ENCODE results near the gene ATP5IF1. TPM values are rescaled to one million over a fixed set of nuclear protein-coding genes. Genes with fewer than 3 reads are reported as not detected.

Gene ATP5IF1
- total and polyA plus RNA-seq, 2 of the 4 experiments (the other 2 are of a cell fraction) = 33.7 to 105 TPM

GRCh38 chr1:28241638-28242241 lies 5.8 kb downstream of the ATP5IF1 start:
- intact Hi-C loops (cut with micrococcal nuclease) = no loop called here
- DNase-seq (no peak), ATAC-seq (ENCODE audit: low read depth) (no peak)
- no peak overlapping the region for H2BK20ac ChIP-seq (ENCODE audit: low read depth, low read length)
- H2AK9ac ChIP-seq (replicated peaks; ENCODE audit: low read depth, low read length, poor library complexity) = no peak overlapping the region
- H4K91ac ChIP-seq (ENCODE audit: insufficient read depth, low read depth, low read length) = no peak overlapping the region
- ChIA-PET CTCF (no interaction called here), POLR2A (ENCODE audit: unreplicated experiment) (no interaction called here)
- H2AK5ac ChIP-seq (ENCODE audit: low read depth, low read length) = no peak overlapping the region
- no peak overlapping the region for H3K4me2 ChIP-seq (ENCODE audit: low read depth, low read length)
- no peak overlapping the region for H2BK5ac ChIP-seq (ENCODE audit: low read depth, low read length, poor library complexity, severe bottlenecking)
- WGBS, 2 experiments (ENCODE audit: extremely low coverage in 2 of 2, insufficient read length in 1 of 2) = 92% methylated on average over 2 of the region's 10 CpGs; no CpG with 5 or more reads in 1 of the 2 experiments
- H3K36me3 ChIP-seq (ENCODE audit: control insufficient read depth, insufficient read depth, low read length) = peaks cover 2% of the 10 kb centered on the region
- 0 out of 2 replicates have a peak, but pooled peaks cover 3% of the 10 kb centered on the region for H4K20me1 ChIP-seq (ENCODE audit: insufficient read depth, low read length)
- TF ChIP-seq MXI1 (IDR thresholded peaks at IDR 0.05; ENCODE audit: borderline replicate concordance, low read depth, low read length) (no peak), CHD1 (IDR thresholded peaks at IDR 0.05; ENCODE audit: low read depth, low read length) (no peak), FOS (IDR thresholded peaks at IDR 0.05; ENCODE audit: low read depth, low read length) (no peak), RAD21 (IDR thresholded peaks at IDR 0.05; ENCODE audit: low read length) (no peak), BHLHE40 (IDR thresholded peaks at IDR 0.05; ENCODE audit: low read depth, low read length) (no peak), MAZ (IDR thresholded peaks at IDR 0.05; ENCODE audit: borderline replicate concordance, low read depth, low read length) (no peak), USF2 (IDR thresholded peaks at IDR 0.05; ENCODE audit: low read depth, low read length) (no peak), ELK1 (IDR thresholded peaks at IDR 0.05; ENCODE audit: borderline replicate concordance, low read depth, low read length) (no peak), MAFK (IDR thresholded peaks at IDR 0.05; ENCODE audit: low read depth, low read length) (no peak), RCOR1 (IDR thresholded peaks at IDR 0.05; ENCODE audit: insufficient replicate concordance, low read length) (no peak), CEBPB (IDR thresholded peaks at IDR 0.05; ENCODE audit: low read depth, low read length) (no peak), CTCF (conservative IDR thresholded peaks at IDR 0.05; ENCODE audit: low read depth, low read length) (no peak), SMC3 (IDR thresholded peaks at IDR 0.05; ENCODE audit: low read depth, low read length) (no peak), NFE2L2 (IDR thresholded peaks at IDR 0.05; ENCODE audit: low read depth, low read length) (no peak), RFX5 (IDR thresholded peaks at IDR 0.05; ENCODE audit: low read depth, low read length) (no peak), POLR2A (IDR thresholded peaks at IDR 0.05; ENCODE audit: low read depth, low read length) (no peak)
- dilution Hi-C loops (cut with HindIII; ENCODE audit: low sequenced_read_pairs, unreplicated experiment) = no loop called here
- no peak overlapping the region for H2AFZ ChIP-seq (replicated peaks; ENCODE audit: low read length, poor library complexity)
- H3K23ac ChIP-seq (ENCODE audit: low read depth, low read length) = no peak overlapping the region
- no peak overlapping the region for H3K4me3 ChIP-seq (ENCODE audit: insufficient read depth, low read depth, low read length)
- H3K4ac ChIP-seq (ENCODE audit: low read depth, low read length) = no peak overlapping the region
- H3K79me1 ChIP-seq (ENCODE audit: low read depth in 1 of 2, low read length in 2 of 2) = peaks cover 12 to 23% of the 10 kb centered on the region in 2 experiments
- no peak overlapping the region for H4K8ac ChIP-seq (ENCODE audit: low read depth in 2 of 2, low read length in 2 of 2)
- peaks cover 2% of the 10 kb centered on the region for H3K4me1 ChIP-seq (ENCODE audit: control insufficient read depth, insufficient read depth, low read length)
- H3K18ac ChIP-seq (ENCODE audit: low read depth, low read length) = no peak overlapping the region
- H4K5ac ChIP-seq (ENCODE audit: low read depth, low read length) = no peak overlapping the region
- BruUV-seq (replicated peaks) = no TSS peak
- in situ Hi-C loops (cut with MboI; ENCODE audit: low sequenced_read_pairs) = no loop called here
- H3K14ac ChIP-seq (replicated peaks; ENCODE audit: low read depth, low read length) = no peak overlapping the region
- no peak overlapping the region; the same call in 2 of the 3 replicates for H2BK15ac ChIP-seq (ENCODE audit: low read depth, low read length)
- no peak overlapping the region for H3K27ac ChIP-seq (ENCODE audit: insufficient read depth, low read length)
- H3K27me3 ChIP-seq (ENCODE audit: control insufficient read depth, insufficient read depth, low read length) = no peaks in the 10 kb centered on the region
- H3K9me3 ChIP-seq (ENCODE audit: control insufficient read depth, insufficient read depth, low read length) = no peaks in the 10 kb centered on the region
- peaks cover 11% of the 10 kb centered on the region; the same call in 1 of the 2 replicates for H3K9me1 ChIP-seq (ENCODE audit: insufficient read depth, low read length)
- H3K56ac ChIP-seq (ENCODE audit: extremely low read depth, insufficient read depth, low read length) = no peak overlapping the region
- no peak overlapping the region for H2BK120ac ChIP-seq (ENCODE audit: low read depth, low read length)
- H3K9ac ChIP-seq (ENCODE audit: low read depth, low read length) = no peak overlapping the region

All from IMR-90 (cell line).